Stimulated activated CD4-positive, alpha-beta T cell treated with anti-CD3 and anti-CD28 coated beads, Interleukin-4, amount 100 ng/mL, for 48 hours (primary cell): ENCODE results near the gene GAS2.

Experiments
- DNase-seq, 2 donors: peaks; one replicate each; pipeline ENCODE4 v3.0.0-alpha.2; 2020; ENCODE audit warnings: low read depth in 2 of 2

Gene GAS2

DNA sequence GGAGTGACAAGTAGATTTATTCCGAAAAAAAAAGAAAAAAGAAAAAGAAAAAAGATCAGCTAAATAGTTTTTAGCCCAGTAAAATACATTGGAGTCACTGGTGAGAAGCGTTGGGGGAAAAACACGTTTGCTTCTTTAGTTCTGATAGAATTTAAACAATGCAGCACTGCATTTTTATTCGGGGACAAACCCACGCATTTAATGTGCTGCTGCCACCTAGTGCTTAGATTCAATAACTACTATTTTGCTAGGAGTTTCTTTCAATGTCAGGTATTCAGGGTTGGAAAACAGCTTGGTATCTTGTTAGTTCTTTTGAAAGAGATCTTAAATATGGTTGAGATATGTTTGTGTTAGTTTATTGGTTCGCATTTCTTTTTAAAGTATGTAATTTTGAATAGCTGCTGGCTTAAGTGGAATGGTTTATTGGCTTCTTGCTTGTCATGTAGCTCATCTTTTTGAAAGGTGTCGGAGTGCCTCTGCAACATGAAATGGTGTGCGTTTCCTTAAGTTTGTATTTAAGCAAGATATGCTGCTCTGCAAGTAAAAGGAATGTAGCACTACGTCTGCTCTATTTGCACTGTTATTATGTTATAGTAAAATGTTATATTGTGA is 121.2 kb downstream of the GAS2 start:
- DNase-seq = peak in 1 of 2 donors; percentile 4

GRCh38 chr11:22792497-22792896 is 126.1 kb downstream of the GAS2 start:
- no peak for DNase-seq

GRCh38 chr11:22795914-22796313 is 129.5 kb downstream of the GAS2 start:
- DNase-seq = no peak

GRCh38 chr11:22797047-22797446 is 130.6 kb downstream of the GAS2 start:
- no peak for DNase-seq

GRCh38 chr11:22798901-22799300 is 132.5 kb downstream of the GAS2 start:
- DNase-seq = no peak

DNA sequence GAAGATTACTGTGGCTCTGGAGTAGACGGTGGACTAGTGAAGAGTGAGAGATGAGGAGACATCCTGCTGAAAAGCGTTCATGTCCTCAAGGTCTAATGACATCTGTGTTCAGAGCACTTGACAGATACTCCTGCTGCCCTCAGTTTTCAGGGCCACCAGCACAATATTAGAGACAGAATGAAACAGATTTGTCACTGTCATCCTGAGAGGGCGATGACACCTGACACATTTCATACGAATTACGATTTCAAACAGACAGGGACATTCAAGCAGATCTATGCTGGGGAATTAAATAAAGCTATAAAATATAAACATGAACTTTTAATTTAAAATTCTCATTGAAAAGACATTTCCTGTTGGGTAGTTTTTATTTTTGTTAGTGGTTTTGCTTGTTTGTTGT is 134.1 kb downstream of the GAS2 start:
- no peak for DNase-seq

DNA sequence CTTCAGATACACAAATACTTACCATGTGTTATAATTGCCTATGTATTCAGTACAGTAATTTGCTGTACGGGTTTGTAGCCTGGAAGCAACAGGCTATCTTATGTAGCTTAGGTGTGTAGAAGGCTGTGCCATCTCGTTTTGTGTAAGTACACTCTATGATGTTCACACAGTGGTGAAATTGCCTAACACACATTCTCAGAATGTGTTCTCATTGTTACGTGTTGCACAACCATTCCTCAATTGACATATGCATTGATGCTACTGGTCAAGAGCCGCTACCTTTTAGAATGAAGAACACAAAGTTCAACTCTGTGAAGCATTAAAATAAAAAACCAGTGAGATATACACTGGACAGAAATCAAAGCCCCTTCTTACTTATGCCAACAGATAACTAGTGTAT is 136.4 kb downstream of the GAS2 start:
- DNase-seq = no peak

- DNase-seq = no peak
These were observed 141.0 kb downstream of the GAS2 start for GRCh38 chr11:22807391-22807790.

DNA sequence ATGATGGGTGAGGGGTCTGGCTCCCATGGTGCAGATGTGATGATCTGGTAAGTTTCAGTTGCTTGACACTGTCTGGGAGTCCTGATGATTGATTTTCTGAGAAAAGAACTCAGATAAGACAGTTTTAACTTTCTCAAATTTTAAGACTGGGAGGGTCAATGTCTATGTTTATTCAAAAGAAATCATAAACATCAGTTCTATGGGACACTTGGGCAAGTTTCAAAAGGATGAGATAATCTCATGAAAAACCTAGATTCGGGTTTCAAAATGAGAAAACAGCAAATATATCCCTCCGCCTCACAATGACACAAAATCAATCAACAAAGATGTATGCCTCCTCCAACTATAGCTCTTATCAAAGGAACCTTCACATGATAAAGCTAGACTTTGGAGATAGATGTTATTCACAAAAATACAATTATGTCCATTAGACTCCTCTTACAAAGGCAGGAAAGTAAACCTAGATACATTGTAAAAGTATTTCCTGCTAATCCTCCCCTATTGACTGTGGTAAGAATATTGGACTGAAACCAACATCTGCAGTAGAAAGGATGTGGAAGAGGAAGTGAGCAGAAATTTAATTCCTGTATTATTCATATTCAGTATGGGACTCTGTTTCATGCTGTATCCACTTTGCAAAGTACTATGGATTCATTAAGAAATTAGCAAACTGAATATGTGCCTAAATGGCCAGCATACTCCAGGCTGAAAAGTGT is 141.6 kb downstream of the GAS2 start:
- DNase-seq = no peak

DNA sequence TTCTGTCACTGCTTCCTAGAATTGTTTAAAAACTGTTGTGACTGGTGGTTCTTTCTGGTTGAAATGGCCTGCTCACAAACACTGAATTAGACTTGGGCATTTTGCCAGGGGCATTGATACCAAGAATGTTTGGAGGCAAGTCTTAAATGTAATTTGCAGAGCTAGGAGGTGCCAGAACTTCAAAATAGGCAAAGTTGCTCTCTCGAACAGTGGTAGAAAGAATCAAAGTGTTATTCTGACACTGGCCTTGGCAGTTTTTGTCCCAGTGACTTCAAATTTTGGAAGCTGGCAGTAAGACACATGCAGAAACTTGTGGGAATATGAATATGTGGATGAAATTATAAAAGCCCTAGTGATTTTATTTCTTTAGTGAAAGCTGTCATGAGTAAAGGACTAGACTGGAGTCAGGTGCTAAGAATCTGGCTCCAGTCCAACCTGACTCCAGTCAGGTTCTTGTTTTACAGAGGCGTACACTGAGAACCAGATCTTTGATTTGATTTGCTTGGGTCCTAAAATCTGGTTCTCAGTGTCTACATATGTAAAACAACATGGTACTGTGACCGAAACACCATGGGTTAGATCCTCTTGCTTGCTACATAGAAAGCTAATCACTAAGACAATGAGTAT is 142.3 kb downstream of the GAS2 start:
- DNase-seq = no peak

GRCh38 chr11:22809893-22810292 is 143.5 kb downstream of the GAS2 start:
- DNase-seq = no peak

DNA sequence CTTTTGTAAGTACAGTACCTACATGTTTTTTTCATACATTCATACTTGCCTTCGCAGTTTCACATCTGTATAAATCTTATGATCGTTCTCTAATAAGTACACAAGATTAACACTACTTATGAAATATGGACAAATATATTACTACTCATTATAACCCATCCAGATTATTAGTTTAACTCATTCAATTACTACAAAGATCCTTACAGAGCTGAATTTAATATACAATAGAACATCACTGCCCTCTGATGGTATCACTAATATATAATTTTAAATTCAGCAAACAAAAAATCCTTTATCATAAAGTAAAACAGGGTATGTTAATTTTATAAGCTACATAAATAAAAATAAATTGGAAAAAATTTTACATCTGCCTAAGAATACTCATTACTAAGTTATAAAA is 155.8 kb downstream of the GAS2 start:
- no peak for DNase-seq

DNA sequence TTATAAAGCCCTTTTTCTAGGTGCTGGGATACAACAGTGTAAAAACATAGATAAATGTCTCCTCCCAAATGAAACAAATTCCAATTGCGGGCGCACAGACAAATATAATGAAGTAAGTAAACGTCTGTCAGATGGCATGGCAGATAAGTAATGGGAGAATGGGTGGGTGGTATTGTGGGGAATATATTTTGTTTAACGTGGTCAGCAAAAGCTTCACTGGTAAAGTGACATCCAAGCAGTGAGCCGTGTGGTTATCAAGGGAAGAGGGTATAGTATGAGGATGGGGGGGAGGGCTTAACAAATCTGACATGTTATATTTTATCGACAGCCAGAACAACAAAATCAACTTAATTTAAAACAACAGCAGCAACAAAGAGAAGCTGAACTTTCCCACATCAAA is 162.0 kb downstream of the GAS2 start:
- no peak for DNase-seq

DNA sequence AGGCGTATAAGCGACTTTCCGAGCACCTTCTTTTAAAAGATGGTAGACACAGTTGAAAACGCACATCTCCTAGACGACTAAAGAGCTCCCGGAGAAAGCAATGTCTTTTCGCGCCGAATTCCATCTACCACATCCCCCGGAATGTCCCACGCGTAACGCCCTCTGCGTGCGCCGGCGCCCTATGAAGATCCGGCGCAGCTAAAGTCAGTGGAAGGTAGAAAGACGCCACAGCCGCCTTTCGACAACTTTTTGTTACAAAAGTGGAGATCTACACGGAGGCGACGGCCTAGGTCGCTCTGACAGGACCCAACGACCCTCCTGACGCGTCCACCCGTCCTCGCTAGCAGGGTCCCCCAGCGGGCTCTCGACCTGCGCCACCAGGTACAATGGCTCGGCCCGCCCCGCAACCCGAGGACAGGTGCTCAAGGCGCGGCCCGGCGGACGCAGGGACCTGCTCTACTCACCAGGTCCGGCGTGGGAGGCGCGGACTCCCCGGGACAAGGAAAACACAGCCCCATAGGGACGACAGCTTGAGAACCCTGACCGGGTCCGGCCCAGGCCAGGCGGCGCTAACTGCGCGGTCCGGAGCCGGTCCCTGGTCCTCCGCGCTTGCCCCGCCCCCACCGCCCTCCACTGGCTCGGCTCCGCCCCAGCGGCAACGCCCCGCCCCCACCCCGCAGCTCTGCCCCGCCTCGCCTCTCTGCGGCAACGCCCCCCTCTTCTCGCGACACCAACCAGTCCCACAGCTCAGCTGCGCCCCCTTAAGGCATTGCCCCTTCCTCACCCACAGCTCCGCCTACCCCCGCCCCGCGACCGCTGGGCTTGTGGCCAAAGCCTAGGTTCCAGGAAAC is 163.0 kb downstream of the GAS2 start, which contains the start of gene SVIP:
Gene SVIP, minus strand, starts transcription at position 571 of the 851 bp plus-strand sequence. Its CDS starts 53 bp downstream, at position 518.
- peak; percentile 92 to 95 for DNase-seq

DNA sequence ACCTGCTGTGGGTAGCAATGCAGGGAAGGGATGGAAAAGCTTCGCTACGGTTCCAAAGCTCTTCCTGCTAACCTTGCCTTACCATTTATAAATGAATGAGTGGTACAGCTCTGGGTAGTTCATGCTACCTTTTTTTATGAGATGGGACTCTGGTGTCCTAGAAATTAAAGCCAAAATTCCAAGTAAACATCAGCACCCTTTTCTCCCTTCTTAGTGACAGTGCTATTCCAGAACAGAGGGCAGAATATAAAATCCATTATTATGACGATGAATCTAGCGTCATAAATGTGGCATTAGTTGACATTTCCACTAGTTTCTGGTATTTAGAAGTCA is 163.6 kb downstream of the GAS2 start:
- DNase-seq = no peak

DNA sequence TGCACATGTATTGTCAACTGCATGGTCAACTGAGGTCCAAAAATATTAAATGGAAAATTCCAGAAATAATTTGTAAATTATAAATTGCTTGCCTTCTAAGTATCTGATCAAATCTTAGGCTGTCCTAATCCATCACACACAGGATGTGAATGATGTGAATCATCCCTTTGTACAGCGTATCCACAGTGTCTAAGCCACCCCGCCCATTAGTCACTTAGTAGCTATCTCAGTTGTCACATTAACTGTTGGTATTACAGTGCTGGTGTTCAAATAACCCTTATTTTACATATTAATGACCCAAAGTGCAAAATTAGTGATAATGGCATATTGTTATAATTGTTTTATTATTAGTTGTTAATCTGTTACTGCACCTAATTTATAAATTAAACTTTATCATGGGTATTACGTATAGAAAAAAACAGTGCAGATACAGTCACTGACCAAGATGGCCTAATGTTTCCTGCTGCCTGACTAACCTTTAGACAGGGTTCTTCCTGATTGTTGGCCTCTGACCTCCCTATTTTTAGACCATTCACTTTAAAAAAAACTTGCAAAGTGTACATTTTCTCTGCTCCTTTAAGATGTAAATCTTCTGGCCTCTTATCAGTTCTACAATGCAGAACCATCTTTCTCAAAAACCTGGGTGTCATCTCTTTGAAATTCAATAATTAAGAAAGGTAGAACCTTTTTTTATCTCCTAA is 166.1 kb downstream of the GAS2 start:
- no peak for DNase-seq

DNA sequence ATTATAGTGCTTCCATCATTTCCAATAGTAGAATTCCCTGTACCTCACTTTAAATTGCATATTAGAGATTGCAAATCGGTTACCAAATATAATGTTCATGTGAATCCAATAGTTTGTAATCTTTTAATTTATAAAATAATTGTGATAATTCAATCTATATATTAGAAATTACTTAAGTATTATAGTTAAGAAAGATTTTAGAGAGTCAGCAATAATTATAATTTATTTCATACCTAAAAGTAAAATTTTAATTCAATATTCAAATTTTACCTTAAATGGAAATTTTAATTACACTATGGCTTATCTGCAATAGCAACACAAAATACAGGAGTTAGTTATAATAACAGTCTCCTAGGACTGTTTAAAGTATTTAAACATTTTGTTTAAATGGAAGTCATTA is 180.3 kb downstream of the GAS2 start:
- DNase-seq = no peak

GRCh38 chr11:22851477-22851876 is 185.1 kb downstream of the GAS2 start:
- DNase-seq = no peak

- no peak for DNase-seq
These were observed 193.3 kb downstream of the GAS2 start for GRCh38 chr11:22859756-22860155.

DNA sequence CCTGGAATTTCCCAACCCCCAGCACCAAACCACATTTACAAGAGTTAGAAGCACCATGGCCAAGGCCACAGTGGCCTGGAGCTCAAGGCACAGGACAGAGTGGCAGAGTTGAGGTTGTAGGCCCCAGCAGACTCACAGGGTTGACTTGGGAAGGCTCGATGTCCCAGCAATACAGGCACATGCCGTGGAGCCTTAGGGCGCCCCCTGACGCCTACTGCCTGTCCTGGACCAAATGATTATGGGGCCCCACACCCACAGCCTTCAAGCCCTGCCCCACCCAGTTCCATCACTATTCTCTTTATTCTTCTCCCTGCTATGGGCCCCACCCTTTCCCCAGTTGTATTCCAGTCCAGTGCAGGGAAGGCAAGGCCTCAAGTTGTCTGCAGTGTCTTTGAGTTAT is 193.8 kb downstream of the GAS2 start, which contains the start of gene CCDC179:
Gene CCDC179, minus strand, starts transcription at position 234 of the 400 bp plus-strand sequence. Its CDS starts 53 bp downstream, at position 181.
- DNase-seq = no peak
